H1 (cell line): ENCODE results near the gene TNFSF12. TPM values are rescaled to one million over a fixed set of nuclear protein-coding genes. Genes with fewer than 3 reads are reported as not detected.

Experiments
- CTCF ChIA-PET: fragments of 300-600 bp; sonication (Branson Sonifier 250); formaldehyde crosslinking; loops from one replicate; lab custom pipeline; 2021; ENCODE audit not compliant: partially characterized antibody; lab: Charles Lee
- POLR2A ChIA-PET: fragments of 300-600 bp; sonication (Branson Sonifier 250); formaldehyde crosslinking; loops from one replicate; lab custom pipeline; 2021; ENCODE audit warnings: inconsistent platforms; ENCODE audit not compliant: partially characterized antibody; lab: Charles Lee
- DNase-seq, 2 experiments: peaks; one replicate each; pipeline versions ENCODE4 v3.0.0 to v3.0.0-alpha.2; 2010 to 2022; ENCODE audit warnings: low spot score in 2 of 2, low read depth in 1 of 2, mixed read lengths in 1 of 2
- FAIRE-seq: peaks from 2 replicates; lab custom pipeline; 2011; peaks lifted over from hg19 to GRCh38; lab: Jason Lieb, UNC
- H2AFZ ChIP-seq: 2 replicates; pipeline ENCODE4 v1.8.1; 2012; ENCODE audit warnings: low read length, inconsistent platforms
- H2AK5ac ChIP-seq: 2 replicates; pipeline ENCODE4 v1.6.1; 2013; ENCODE audit warnings: low read depth, low read length
- H2BK120ac ChIP-seq: replicated peaks from 2 replicates; pipeline ENCODE3; 2013; ENCODE audit warnings: low read depth, low read length, inconsistent platforms
- H2BK12ac ChIP-seq: 2 replicates; pipeline ENCODE4 v1.6.1; 2013; ENCODE audit warnings: low read depth, low read length
- H2BK15ac ChIP-seq: 2 replicates; pipeline ENCODE4 v1.6.1; 2013; ENCODE audit warnings: low read length
- H2BK20ac ChIP-seq: 2 replicates; pipeline ENCODE4 v1.6.1; 2013; ENCODE audit warnings: low read length
- H2BK5ac ChIP-seq: 2 replicates; pipeline ENCODE4 v1.6.1; 2013; ENCODE audit warnings: low read depth, low read length
- H3K14ac ChIP-seq: 2 replicates; pipeline ENCODE4 v1.6.1; 2013; ENCODE audit warnings: inconsistent platforms; ENCODE audit not compliant: insufficient read length
- H3K18ac ChIP-seq: 2 replicates; pipeline ENCODE4 v1.6.1; 2013; ENCODE audit warnings: low read length; ENCODE audit errors: extremely low read depth
- H3K23ac ChIP-seq: 2 replicates; pipeline ENCODE4 v1.6.1; 2013; ENCODE audit warnings: inconsistent platforms; ENCODE audit not compliant: insufficient read length
- H3K23me2 ChIP-seq: 2 replicates; pipeline ENCODE4 v1.6.1; 2013; ENCODE audit warnings: low read depth, low read length
- H3K27ac ChIP-seq: 2 replicates; pipeline ENCODE4 v1.6.1; 2011; ENCODE audit warnings: low read depth, low read length, inconsistent platforms
- H3K27me3 ChIP-seq, 4 experiments: replicated peaks in 1 of 4; 1 replicate in 1 of 4; 2 replicates in 3 of 4; pipeline versions ENCODE4 v1.6.1 to v1.8.1; 2011 to 2013; ENCODE audit warnings: low read length in 3 of 4, mild to moderate bottlenecking in 3 of 4, inconsistent platforms in 2 of 4, mixed read lengths in 2 of 4, moderate library complexity in 1 of 4; ENCODE audit not compliant: control insufficient read depth in 3 of 4, insufficient read depth in 3 of 4; ENCODE audit errors: extremely low read depth in 1 of 4
- H3K36me3 ChIP-seq, 4 experiments: 2 replicates each; pipeline versions ENCODE4 v1.6.1 to v1.8.1; 2011 to 2013; ENCODE audit warnings: mild to moderate bottlenecking in 4 of 4, low read length in 3 of 4, moderate library complexity in 2 of 4, control low read depth in 1 of 4, inconsistent platforms in 1 of 4; ENCODE audit not compliant: insufficient read depth in 4 of 4, control insufficient read depth in 2 of 4
- H3K4ac ChIP-seq: replicated peaks from 2 replicates; pipeline ENCODE3; 2013; ENCODE audit warnings: low read length, low read depth, mixed read lengths, inconsistent platforms; ENCODE audit not compliant: insufficient read length
- H3K4me1 ChIP-seq, 4 experiments: replicated peaks in 1 of 4; 1 replicate in 1 of 4; 2 replicates in 3 of 4; pipeline versions ENCODE4 v1.6.1 to v1.8.1; 2011 to 2013; ENCODE audit warnings: low read length in 3 of 4, inconsistent platforms in 2 of 4, mixed read lengths in 1 of 4; ENCODE audit not compliant: insufficient read depth in 4 of 4, control insufficient read depth in 3 of 4
- H3K4me2 ChIP-seq, 2 experiments: 2 replicates each; pipeline versions ENCODE4 v1.6.1 to v1.8.1; 2011 to 2013; ENCODE audit warnings: low read depth in 2 of 2, low read length in 2 of 2, control low read depth in 1 of 2, inconsistent platforms in 1 of 2, mild to moderate bottlenecking in 1 of 2; ENCODE audit not compliant: insufficient read depth in 1 of 2
- H3K4me3 ChIP-seq, 4 experiments: fragments of 200-600, 300-600 bp in 1 of 4; sonication (generic), shearing (Covaris generic), sonication (Bioruptor Twin) in 1 of 4; 2 replicates each; pipeline versions ENCODE4 v1.5.1 to v1.8.1; 2011 to 2016; ENCODE audit warnings: low read length in 4 of 4, low read depth in 3 of 4, control low read depth in 2 of 4, inconsistent platforms in 2 of 4, mild to moderate bottlenecking in 2 of 4, mixed read lengths in 1 of 4, moderate library complexity in 1 of 4; ENCODE audit not compliant: insufficient read depth in 2 of 4; ENCODE audit errors: extremely low read depth in 1 of 4
- H3K56ac ChIP-seq: replicated peaks from 2 replicates; pipeline ENCODE3; 2013; ENCODE audit warnings: low read depth, mild to moderate bottlenecking, mixed read lengths, low read length, inconsistent platforms; ENCODE audit not compliant: insufficient read length
- H3K79me1 ChIP-seq: 2 replicates; pipeline ENCODE4 v1.6.1; 2013; ENCODE audit warnings: low read depth, low read length, control low read depth
- H3K79me2 ChIP-seq, 2 experiments: 2 replicates each; pipeline versions ENCODE4 v1.6.1 to v1.8.1; 2012 to 2013; ENCODE audit warnings: low read length in 2 of 2, mild to moderate bottlenecking in 2 of 2, inconsistent platforms in 1 of 2; ENCODE audit not compliant: insufficient read depth in 2 of 2, control insufficient read depth in 1 of 2
- H3K9ac ChIP-seq, 4 experiments: replicated peaks in 1 of 4; 1 replicate in 1 of 4; 2 replicates in 3 of 4; pipeline versions ENCODE4 v1.6.1 to v1.8.1; 2011 to 2013; ENCODE audit warnings: low read depth in 3 of 4, low read length in 3 of 4, control low read depth in 2 of 4, mild to moderate bottlenecking in 2 of 4, moderate library complexity in 2 of 4, inconsistent platforms in 1 of 4; ENCODE audit errors: extremely low read depth in 1 of 4
- H3K9me3 ChIP-seq, 2 experiments: 2 replicates each; pipeline versions ENCODE4 v1.6.1 to v1.8.1; 2012 to 2013; ENCODE audit warnings: mild to moderate bottlenecking in 2 of 2, moderate library complexity in 2 of 2, control low read depth in 1 of 2, inconsistent platforms in 1 of 2, low read depth in 1 of 2, low read length in 1 of 2, mixed read lengths in 1 of 2; ENCODE audit not compliant: insufficient read depth in 2 of 2
- H4K20me1 ChIP-seq, 2 experiments: replicated peaks in 1 of 2; 2 replicates each; pipeline versions ENCODE3 to v1.8.1; 2011 to 2013; ENCODE audit warnings: inconsistent platforms in 2 of 2, low read length in 2 of 2, mild to moderate bottlenecking in 1 of 2; ENCODE audit not compliant: insufficient read depth in 2 of 2, control insufficient read depth in 1 of 2
- H4K5ac ChIP-seq: 2 replicates; pipeline ENCODE4 v1.6.1; 2013; ENCODE audit warnings: low read length, low read depth, mixed read lengths, inconsistent platforms; ENCODE audit not compliant: insufficient read length
- H4K8ac ChIP-seq: 2 replicates; pipeline ENCODE4 v1.8.0; 2013; ENCODE audit warnings: mild to moderate bottlenecking, moderate library complexity, low read length, inconsistent platforms; ENCODE audit not compliant: insufficient read depth; ENCODE audit errors: extremely low read depth
- H4K91ac ChIP-seq: replicated peaks from 2 replicates; pipeline ENCODE3; 2013; ENCODE audit warnings: low read length, mixed read lengths, inconsistent platforms; ENCODE audit not compliant: insufficient read length
- CTCF ChIP-seq, 3 experiments: IDR thresholded peaks; 1 replicate in 2 of 3; 2 replicates in 1 of 3; pipeline versions ENCODE4 v1.5.1 to v1.6.1; 2011; ENCODE audit warnings: low read length in 3 of 3, mild to moderate bottlenecking in 3 of 3, inconsistent platforms in 2 of 3, low read depth in 1 of 3, moderate library complexity in 1 of 3; ENCODE audit not compliant: insufficient read depth in 1 of 3; ENCODE audit errors: control extremely low read depth in 1 of 3
- E2F6 ChIP-seq: IDR thresholded peaks from 2 replicates; pipeline ENCODE4 v1.6.1; 2012; ENCODE audit warnings: inconsistent platforms
- GTF2F1 ChIP-seq: IDR thresholded peaks from 2 replicates; pipeline ENCODE4 v1.6.1; 2012; ENCODE audit warnings: low read depth, low read length, improper control_type of control experiment, borderline replicate concordance
- HDAC2 ChIP-seq, 2 experiments: fragments of 300-600 bp in 1 of 2; sonication (generic) in 1 of 2; IDR thresholded peaks; 2 replicates each; pipeline ENCODE4 v1.6.1; 2011 to 2012; ENCODE audit warnings: low read depth in 2 of 2, low read length in 2 of 2, mild to moderate bottlenecking in 2 of 2, moderate library complexity in 2 of 2, borderline replicate concordance in 1 of 2, inconsistent platforms in 1 of 2
- JUND ChIP-seq: IDR thresholded peaks from 2 replicates; pipeline ENCODE4 v1.6.1; 2011; ENCODE audit warnings: mild to moderate bottlenecking, improper control_type of control experiment, low read length
- MAFK ChIP-seq: IDR thresholded peaks from 2 replicates; pipeline ENCODE4 v1.6.1; 2012; ENCODE audit warnings: low read depth, mild to moderate bottlenecking, improper control_type of control experiment, low read length
- PHF8 ChIP-seq: fragments of 200-600 bp; sonication (generic); conservative IDR thresholded peaks from 2 replicates; pipeline ENCODE4 v1.7.1; 2012; ENCODE audit warnings: low read depth, mild to moderate bottlenecking, inconsistent platforms, low read length, moderate library complexity
- TAF1 ChIP-seq: IDR thresholded peaks from 2 replicates; pipeline ENCODE4 v1.6.1; 2011; ENCODE audit warnings: mild to moderate bottlenecking, low read depth, low read length
- YY1 ChIP-seq: IDR thresholded peaks from 2 replicates; pipeline ENCODE4 v1.6.1; 2011; ENCODE audit warnings: low read depth, mild to moderate bottlenecking, low read length
- ZNF274 ChIP-seq: IDR thresholded peaks from 2 replicates; pipeline ENCODE4 v1.7.0; 2012; ENCODE audit warnings: low read length, borderline replicate concordance; ENCODE audit errors: extremely low read depth
- WGBS, 2 experiments: shearing (Covaris generic) in 1 of 2; methylation state at CpG; one replicate each; pipeline versions ENCODE4 v1.1.6 to v1.1.7; 2013 to 2015; ENCODE audit warnings: low lambda C conversion rate in 2 of 2, mixed read lengths in 2 of 2, inconsistent platforms in 1 of 2, low coverage in 1 of 2, missing lambda C conversion rate in 1 of 2; ENCODE audit not compliant: insufficient replicate concordance in 2 of 2, insufficient coverage in 1 of 2, insufficient read length in 1 of 2; ENCODE audit errors: extremely low coverage in 1 of 2, missing lambda C conversion rate in 1 of 2; 5-methylcytosine and 5-hydroxymethylcytosine counted together
- polyA plus RNA-seq, 7 experiments: library from polyadenylated mRNA; depleted of rRNA in 3 of 7; stranded (reverse) in 5 of 7; unstranded in 2 of 7; fragments of >200 nt in 5 of 7; fragments of 200-250 nt in 2 of 7; gene quantifications; 1 replicate in 5 of 7; 2 replicates in 1 of 7; 4 replicates in 1 of 7; pipeline versions ENCODE4 v1.2.1 to v1.2.3, GENCODE V29; 2011 to 2013; ENCODE audit warnings: missing spikeins in 2 of 7, mixed read lengths in 2 of 7
- total RNA-seq: library from RNA; stranded (reverse); fragmentation: NEBNext Ultra II Directional; extraction: Animal tissue kit (Norgen Biotek cat#: 25700); gene quantifications from 2 replicates; pipeline ENCODE4 v1.2.1, GENCODE V29; 2021

TNFSF12 gene
- total and polyA plus RNA-seq, 2 of the 8 experiments (the other 6 are each of a cell fraction or from before 2014, with no cell fraction given), result 7.2 to 9.6 TPM

GRCh38 chr17:7572338-7572587 is 23.4 kb downstream of the TNFSF12 start:
- Histone ChIP-seq H3K4me1 (peaks cover 4 to 10% (median 6%) of the 10 kb centered on the region in 4 experiments), H2BK20ac (no peak overlapping the region), H4K8ac (peak overlapping the region; percentile 79; the same call in 1 of the 2 replicates), H4K91ac (peak overlapping the region; percentile 90), H3K79me1 (peaks cover 6% of the 10 kb centered on the region), H3K79me2 (peaks cover 23 to 39% of the 10 kb centered on the region in 2 experiments), H3K27me3 (no peaks in the 10 kb centered on the region), H3K4me2 (peak overlapping the region; percentile 84 to 97), H3K4ac (peak overlapping the region; percentile 97), H3K36me3 (peaks cover 42 to 67% (median 61%) of the 10 kb centered on the region in 4 experiments), H3K18ac (peak overlapping the region; percentile 91), H4K5ac (peak overlapping the region; percentile 93), H3K23me2 (peaks cover 4% of the 10 kb centered on the region), H2BK12ac (peak overlapping the region; percentile 77; the same call in 1 of the 2 replicates), H3K9me3 (no peaks in the 10 kb centered on the region), H2BK15ac (peak overlapping the region; percentile 97; the same call in 1 of the 2 replicates), H3K23ac (no peak overlapping the region), H4K20me1 (peaks cover 23 to 29% of the 10 kb centered on the region in 2 experiments), H2BK5ac (peak overlapping the region; percentile 99), H2AFZ (no peak overlapping the region), H3K27ac (peak overlapping the region; percentile 84), H2BK120ac (peak overlapping the region; percentile 59), H3K4me3 (peak overlapping the region; percentile 60 to 87 (median 72)), H3K9ac (peak overlapping the region; percentile 75 to 99 (median 79)), H2AK5ac (peak overlapping the region; percentile 96), H3K14ac (no peak overlapping the region), H3K56ac (peak overlapping the region; percentile 67)
- WGBS, 2 experiments, result 4% methylated on average over 11 of the region's 11 CpGs; no CpG with 5 or more reads in 1 of the 2 experiments
- ChIA-PET CTCF (interaction anchor here (0.5 to 4.5 kb wide), 6 partner anchors 12 to 671 kb away, joined by 3 to 33 read pairs (median 3); partner anchors contain the start of gene SENP3), POLR2A (interaction anchor here (0.8 to 37.5 kb wide), 17 partner anchors 9 to 321 kb away, joined by 3 to 1144 read pairs (median 4); partner anchors contain the start of genes ATP1B2, CD68, CTDNEP1 and MPDU1)
- peak; percentile 86 for FAIRE-seq
- no peak for DNase-seq
- TF ChIP-seq ZNF274 (no peak), MAFK (no peak), GTF2F1 (no peak), TAF1 (no peak; the same call in 1 of the 2 replicates), HDAC2 (IDR thresholded peaks at IDR 0.05; ENCODE audit: borderline replicate concordance in 1 of 2, low read depth in 2 of 2, low read length in 2 of 2) (no peak), JUND (no peak), PHF8 (no peak; the same call in 1 of the 2 replicates), E2F6 (peak; percentile 92), CTCF (IDR thresholded peaks at IDR 0.05; ENCODE audit: control extremely low read depth in 1 of 3, insufficient read depth in 1 of 3, low read depth in 1 of 3, low read length in 3 of 3) (no peak), YY1 (peak; percentile 98)
